Breast epithelium (tissue), 3 donors: ENCODE measurements around the gene PLPPR4.

Experiments used
- POLR2A ChIP-seq: fragments of 450-650 bp; IDR thresholded peaks from one replicate; pipeline ENCODE4 v1.6.1; 2016; ENCODE audit warnings: antibody characterized with exemption, mild to moderate bottlenecking, moderate library complexity
- POLR2AphosphoS5 ChIP-seq, 3 donors: sonication (generic); formaldehyde crosslinking; IDR thresholded peaks; one replicate each; pipeline ENCODE4 v1.6.1; 2017; ENCODE audit warnings: antibody characterized with exemption in 3 of 3
- TF ChIP-seq, protein P1 (sequence below), 3 donors: fragments of 450-650 bp; IDR thresholded peaks; one replicate each; pipeline ENCODE4 v1.5.1; 2016 to 2017; ENCODE audit warnings: antibody characterized with exemption in 3 of 3, mild to moderate bottlenecking in 3 of 3, moderate library complexity in 3 of 3

DNA sequence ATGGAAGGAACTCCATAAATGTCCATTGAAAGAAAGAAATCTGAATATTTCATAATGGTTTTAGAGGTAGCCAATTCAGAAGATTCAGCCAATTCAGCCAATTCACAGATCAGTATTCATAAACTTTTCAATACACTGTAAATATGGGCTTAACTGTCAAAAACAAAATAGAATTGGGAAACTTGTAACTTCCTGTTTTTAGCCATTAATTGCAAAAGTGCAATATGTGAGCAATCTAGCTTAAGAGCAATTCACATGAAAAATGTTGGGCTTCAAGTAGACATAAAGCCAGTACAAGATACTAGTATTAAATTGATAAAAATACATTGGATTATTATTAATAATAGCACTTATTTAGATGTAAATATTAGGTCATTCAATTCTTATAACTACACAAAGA, 27.5 kb upstream of the PLPPR4 start:
- no peak for TF ChIP-seq POLR2A
- TF ChIP-seq, protein P1, sequence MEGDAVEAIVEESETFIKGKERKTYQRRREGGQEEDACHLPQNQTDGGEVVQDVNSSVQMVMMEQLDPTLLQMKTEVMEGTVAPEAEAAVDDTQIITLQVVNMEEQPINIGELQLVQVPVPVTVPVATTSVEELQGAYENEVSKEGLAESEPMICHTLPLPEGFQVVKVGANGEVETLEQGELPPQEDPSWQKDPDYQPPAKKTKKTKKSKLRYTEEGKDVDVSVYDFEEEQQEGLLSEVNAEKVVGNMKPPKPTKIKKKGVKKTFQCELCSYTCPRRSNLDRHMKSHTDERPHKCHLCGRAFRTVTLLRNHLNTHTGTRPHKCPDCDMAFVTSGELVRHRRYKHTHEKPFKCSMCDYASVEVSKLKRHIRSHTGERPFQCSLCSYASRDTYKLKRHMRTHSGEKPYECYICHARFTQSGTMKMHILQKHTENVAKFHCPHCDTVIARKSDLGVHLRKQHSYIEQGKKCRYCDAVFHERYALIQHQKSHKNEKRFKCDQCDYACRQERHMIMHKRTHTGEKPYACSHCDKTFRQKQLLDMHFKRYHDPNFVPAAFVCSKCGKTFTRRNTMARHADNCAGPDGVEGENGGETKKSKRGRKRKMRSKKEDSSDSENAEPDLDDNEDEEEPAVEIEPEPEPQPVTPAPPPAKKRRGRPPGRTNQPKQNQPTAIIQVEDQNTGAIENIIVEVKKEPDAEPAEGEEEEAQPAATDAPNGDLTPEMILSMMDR (IDR thresholded peaks at IDR 0.05) = no peak
- TF ChIP-seq POLR2AphosphoS5 (IDR thresholded peaks at IDR 0.05) = no peak
